ENCODE measurements around the gene ZNF385D. TPM values are rescaled to one million over a fixed set of nuclear protein-coding genes. Genes with fewer than 3 reads are reported as not detected.

ZNF385D gene
- total RNA-seq, 1 experiment from 2014 or later: 9.6 TPM

- no peaks in the 10 kb centered on the region for H3K9me3 Mint-ChIP-seq
- H3K4me3 Mint-ChIP-seq: no peak overlapping the region
- no peaks in the 10 kb centered on the region for H3K36me3 Mint-ChIP-seq
- TF ChIP-seq OVOL2 (CRISPR knock-in tag; IDR thresholded peaks at IDR 0.05; ENCODE audit: borderline replicate concordance) (no peak), ATF1 (CRISPR knock-in tag; IDR thresholded peaks at IDR 0.05) (no peak), USF1 (CRISPR knock-in tag; IDR thresholded peaks at IDR 0.05) (no peak), ZNF532 (CRISPR knock-in tag; IDR thresholded peaks at IDR 0.05; ENCODE audit: borderline replicate concordance) (no peak), TEAD1 (CRISPR knock-in tag; IDR thresholded peaks at IDR 0.05) (no peak), E2F1 (CRISPR knock-in tag; IDR thresholded peaks at IDR 0.05) (no peak), MAX (CRISPR knock-in tag; IDR thresholded peaks at IDR 0.05) (no peak), ARID4B (CRISPR knock-in tag; IDR thresholded peaks at IDR 0.05; ENCODE audit: borderline replicate concordance) (no peak), MXD4 (CRISPR knock-in tag; IDR thresholded peaks at IDR 0.05; ENCODE audit: borderline replicate concordance) (no peak), ZNF232 (CRISPR knock-in tag; IDR thresholded peaks at IDR 0.05) (no peak)
- H3K27me3 Mint-ChIP-seq (ENCODE audit: low read depth): no peaks in the 10 kb centered on the region
- H3K4me1 Mint-ChIP-seq: peaks cover 5% of the 10 kb centered on the region; the same call in 1 of the 2 replicates
- ChIA-PET CTCF (no interaction called here), POLR2A (no interaction called here)
- DNase-seq (ENCODE audit: low spot score): no peak
- no peak overlapping the region for H3K27ac Mint-ChIP-seq
- ATAC-seq: no peak
Observed at GRCh38 chr3:21592828-21593227, 158.2 kb downstream of the ZNF385D start.

- Mint-ChIP-seq H3K4me1 (peaks cover 3% of the 10 kb centered on the region; the same call in 1 of the 2 replicates), H3K27me3 (ENCODE audit: low read depth) (no peaks in the 10 kb centered on the region)
- no peak for ATAC-seq
Observed at GRCh38 chr3:21587894-21588293, 163.1 kb downstream of the ZNF385D start.

More at GRCh38 chr3:21587894-21588293, 163.1 kb downstream of the ZNF385D start:
- Mint-ChIP-seq H3K36me3 (no peaks in the 10 kb centered on the region), H3K9me3 (no peaks in the 10 kb centered on the region), H3K27ac (no peak overlapping the region), H3K4me3 (no peak overlapping the region)
- CTCF ChIA-PET: no interaction called here
- TF ChIP-seq RORB (CRISPR knock-in tag; IDR thresholded peaks at IDR 0.05): no peak
- TF ChIP-seq ERG (CRISPR knock-in tag; IDR thresholded peaks at IDR 0.05): no peak
- no peak for TF ChIP-seq ZNF232 (CRISPR knock-in tag; IDR thresholded peaks at IDR 0.05)
- no peak for TF ChIP-seq ZBTB43 (CRISPR knock-in tag; IDR thresholded peaks at IDR 0.05)
- TF ChIP-seq ATF6 (CRISPR knock-in tag; IDR thresholded peaks at IDR 0.05): no peak
- TF ChIP-seq E2F1 (CRISPR knock-in tag; IDR thresholded peaks at IDR 0.05): no peak
- no peak for TF ChIP-seq TCF7 (CRISPR knock-in tag; IDR thresholded peaks at IDR 0.05; ENCODE audit: low read depth)
- no peak for TF ChIP-seq ATF3 (CRISPR knock-in tag; conservative IDR thresholded peaks at IDR 0.05)
- DNase-seq (ENCODE audit: low spot score): no peak
- POLR2A ChIA-PET: no interaction called here
